KOPT-K1 (cell line): ENCODE results near the gene BAK1.

ENCODE experiments used
- H3K27ac ChIP-seq: fragments of 200-600 bp; sonication (generic); 2 replicates; pipeline ENCODE4 v1.5.1; 2016; ENCODE audit warnings: antibody characterized with exemption, mild to moderate bottlenecking, low read depth, low read length; ENCODE audit not compliant: poor library complexity, severe bottlenecking
- H3K36me3 ChIP-seq: fragments of 200-600 bp; sonication (generic); 2 replicates; pipeline ENCODE4 v1.5.1; 2017; ENCODE audit warnings: antibody characterized with exemption, mild to moderate bottlenecking, low read length, moderate library complexity; ENCODE audit not compliant: insufficient read depth
- H3K9me3 ChIP-seq: fragments of 200-600 bp; sonication (generic); 2 replicates; pipeline ENCODE4 v1.5.1; 2017; ENCODE audit warnings: antibody characterized with exemption, low read length, mild to moderate bottlenecking; ENCODE audit not compliant: insufficient read depth, poor library complexity, severe bottlenecking

The BAK1 gene

DNA sequence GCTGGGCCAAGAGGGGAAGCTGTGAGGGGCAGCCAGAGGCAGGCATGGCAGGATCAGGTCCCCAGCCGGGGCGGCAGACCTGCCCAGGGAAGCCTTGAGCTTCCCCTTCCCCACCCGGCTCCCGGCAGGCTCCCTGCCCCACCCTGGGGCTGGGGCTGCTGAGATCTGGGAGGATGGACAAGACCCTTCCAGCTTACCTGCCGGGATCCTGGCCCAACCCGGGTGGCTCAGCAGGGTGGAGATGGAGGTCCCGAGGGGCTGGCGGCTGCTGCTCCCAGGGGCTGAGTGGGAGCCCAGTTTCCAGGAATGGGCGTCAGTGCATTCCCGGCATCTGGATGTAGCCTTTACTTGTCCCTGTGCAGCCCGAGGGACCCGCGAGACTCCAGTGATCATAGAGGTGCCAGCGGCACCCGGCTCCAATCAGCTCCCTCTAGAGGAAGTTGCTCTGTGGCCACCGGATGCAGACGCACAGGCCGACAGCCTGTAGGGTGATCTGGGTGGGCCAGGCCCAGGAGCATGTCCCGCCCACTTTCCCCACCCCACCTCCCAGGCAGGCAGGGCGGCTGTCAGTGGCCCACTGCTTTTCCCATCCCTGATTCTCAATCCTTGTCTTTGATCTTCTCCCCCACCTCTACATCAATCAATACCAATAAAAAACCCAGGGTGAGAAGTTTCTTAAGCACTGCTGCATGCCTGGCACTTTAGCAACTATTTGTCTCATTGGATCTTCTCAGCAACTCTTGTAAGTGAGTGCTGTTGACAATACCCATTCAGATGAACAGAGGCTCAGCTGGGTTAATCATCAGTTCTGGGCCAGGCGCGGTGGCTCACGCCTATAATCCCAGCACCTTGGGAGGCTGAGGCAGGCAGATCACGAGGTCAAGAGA is at the start of gene BAK1:
Gene BAK1 (minus strand): TSS at position 449 of the 887 bp plus-strand sequence. CDS start 2,672 bp downstream, outside the sequence.
- Histone ChIP-seq H3K27ac (peak within 1 kb of the TSS; percentile 72), H3K36me3 (peaks cover 27% of the 10 kb centered on the region), H3K9me3 (no peaks in the 10 kb centered on the region)

DNA sequence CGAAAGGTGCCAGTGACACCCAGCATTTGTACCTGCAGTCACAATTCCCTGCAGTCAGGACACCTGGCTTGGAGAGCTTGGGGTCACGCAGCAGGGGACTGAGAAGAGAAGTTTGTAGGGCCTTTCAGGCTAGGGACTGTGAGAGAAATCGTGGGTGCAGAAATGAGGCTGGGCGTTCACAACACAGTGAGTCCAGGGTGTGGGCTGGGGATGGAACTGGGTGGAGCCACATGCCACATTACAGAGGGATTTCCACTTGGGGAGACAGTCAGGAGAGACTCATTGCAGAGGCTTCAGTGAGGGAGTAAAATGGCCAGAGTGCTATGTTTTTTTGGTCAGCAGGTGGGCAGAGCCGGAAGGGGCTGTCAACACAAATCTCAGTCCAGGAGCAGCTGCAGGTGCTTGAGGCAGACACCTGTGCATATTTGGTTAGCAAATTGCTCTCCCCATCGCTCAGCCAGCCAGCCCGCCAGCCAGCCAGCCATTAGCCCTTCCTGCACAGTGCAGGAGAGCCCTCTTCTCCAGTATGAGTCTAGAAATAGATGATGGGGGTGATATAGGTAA is 48.4 kb upstream of the BAK1 start:
- H3K9me3 ChIP-seq: no peaks in the 10 kb centered on the region
- H3K27ac ChIP-seq: no peak overlapping the region
- H3K36me3 ChIP-seq: peaks cover 59% of the 10 kb centered on the region

DNA sequence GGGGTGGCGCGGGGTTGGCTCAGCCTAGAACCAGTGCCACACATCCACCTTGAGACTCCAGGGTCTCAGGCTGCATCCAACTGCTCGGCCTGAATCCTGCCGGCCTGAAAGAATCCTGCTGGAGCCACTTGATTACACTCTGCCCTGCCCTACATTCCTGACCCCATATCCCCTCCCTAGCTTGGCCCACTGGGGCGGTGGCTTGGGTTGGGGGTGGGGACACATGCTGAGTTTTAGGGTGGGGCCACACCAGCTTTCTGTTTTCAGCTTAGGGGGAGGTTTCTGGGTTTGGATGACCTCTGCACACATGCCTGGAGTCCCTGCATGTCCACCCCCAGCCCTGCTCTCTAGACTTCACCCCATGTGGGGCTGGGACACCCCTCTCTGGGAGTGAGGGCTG is 47.8 kb upstream of the BAK1 start:
- Histone ChIP-seq H3K36me3 (peaks cover 64% of the 10 kb centered on the region), H3K9me3 (no peaks in the 10 kb centered on the region), H3K27ac (no peak overlapping the region)

DNA sequence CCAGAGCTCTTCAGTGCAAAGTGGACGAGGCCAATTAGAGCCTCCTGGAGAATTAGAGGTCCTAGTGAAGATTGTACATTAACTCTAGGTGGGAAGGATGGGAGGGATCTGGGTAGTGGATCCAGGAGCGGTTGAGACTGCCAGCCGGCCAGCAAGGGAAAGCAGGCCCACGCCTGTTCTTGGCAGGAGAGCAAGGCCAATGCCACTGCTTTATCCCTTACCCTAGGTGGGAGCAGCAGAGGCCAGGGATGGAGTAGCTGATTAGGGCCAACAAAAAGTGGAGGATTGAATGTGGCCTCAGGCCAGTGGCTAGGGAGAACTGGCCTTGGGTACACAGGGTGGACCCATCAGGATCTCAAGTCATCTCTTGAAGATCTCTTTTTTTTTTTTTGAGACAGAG is 44.8 kb upstream of the BAK1 start:
- no peak overlapping the region for H3K27ac ChIP-seq
- no peaks in the 10 kb centered on the region for H3K9me3 ChIP-seq
- H3K36me3 ChIP-seq: peaks cover 57% of the 10 kb centered on the region

DNA sequence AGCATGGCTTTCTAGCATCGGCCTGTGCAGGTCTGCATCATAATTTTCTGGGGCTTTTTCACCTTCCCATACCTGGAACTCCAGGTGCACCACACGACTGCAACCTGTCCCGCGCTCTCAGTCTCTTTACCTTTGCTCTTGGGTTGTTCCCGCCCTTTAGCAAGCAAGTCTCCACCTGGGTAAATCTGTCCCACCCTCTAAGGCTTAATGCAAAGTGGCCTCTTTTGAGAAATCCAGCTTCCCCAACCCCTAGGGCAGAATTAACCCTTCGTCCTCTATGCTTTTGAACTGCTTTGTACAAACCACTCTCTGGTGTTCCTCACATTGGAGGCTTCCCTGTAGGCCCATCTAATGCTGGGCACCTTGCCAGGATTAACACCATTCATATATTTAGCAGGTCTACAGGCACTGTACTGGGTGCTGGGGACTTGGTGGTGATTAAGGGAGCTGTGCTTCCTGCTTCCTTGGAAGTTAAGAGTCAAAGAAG is 43.9 kb upstream of the BAK1 start:
- Histone ChIP-seq H3K36me3 (peaks cover 57% of the 10 kb centered on the region), H3K27ac (no peak overlapping the region), H3K9me3 (no peaks in the 10 kb centered on the region)

DNA sequence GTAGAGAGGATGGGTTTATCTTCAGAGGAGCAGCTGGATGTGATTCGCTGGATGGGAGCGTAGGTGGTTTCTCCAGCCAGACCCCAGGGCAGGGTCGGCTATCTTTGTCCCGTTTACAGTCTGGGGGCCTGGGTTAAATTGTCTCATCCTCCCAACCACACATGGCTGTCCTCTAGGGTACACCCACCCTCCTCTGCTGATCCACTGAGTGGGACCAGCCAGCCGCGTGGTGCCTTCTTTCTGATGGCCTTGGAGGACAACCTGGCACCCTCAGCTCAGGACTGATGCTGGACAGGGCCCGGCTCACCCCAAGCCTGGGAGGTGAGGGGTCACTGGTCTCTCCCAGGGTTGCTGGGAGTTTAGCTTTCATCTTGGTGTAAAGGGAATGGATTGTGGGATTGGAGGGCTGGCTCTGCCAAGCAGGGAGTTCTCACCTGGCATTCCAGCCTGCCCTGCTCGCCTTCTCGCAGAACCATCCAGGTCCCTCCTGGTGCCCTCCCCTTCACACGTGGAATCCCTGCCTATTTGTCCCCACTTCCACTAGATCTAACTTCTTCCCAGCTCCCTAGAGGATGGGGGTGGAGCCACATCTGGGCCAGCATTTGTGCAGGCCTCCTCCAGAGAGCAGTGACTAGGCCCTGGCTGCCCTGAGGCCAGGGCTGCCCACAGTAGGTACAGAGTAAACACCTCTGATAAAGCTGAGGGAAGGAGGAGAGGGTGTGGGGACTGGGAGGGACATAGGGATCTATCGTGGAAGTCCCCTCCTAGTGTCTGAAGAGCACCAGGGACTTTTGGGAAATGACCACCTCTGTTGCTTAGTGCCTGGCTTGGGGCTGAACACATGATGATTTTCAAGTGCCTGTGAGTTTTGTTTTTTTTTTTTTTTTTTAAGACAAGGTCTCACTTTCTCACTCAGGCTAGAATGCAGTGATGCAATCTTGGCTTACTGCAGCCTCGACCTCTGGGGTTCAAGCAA is 42.7 kb upstream of the BAK1 start:
- H3K9me3 ChIP-seq: no peaks in the 10 kb centered on the region
- peak overlapping the region; percentile 83 for H3K27ac ChIP-seq
- peaks cover 49% of the 10 kb centered on the region for H3K36me3 ChIP-seq

DNA sequence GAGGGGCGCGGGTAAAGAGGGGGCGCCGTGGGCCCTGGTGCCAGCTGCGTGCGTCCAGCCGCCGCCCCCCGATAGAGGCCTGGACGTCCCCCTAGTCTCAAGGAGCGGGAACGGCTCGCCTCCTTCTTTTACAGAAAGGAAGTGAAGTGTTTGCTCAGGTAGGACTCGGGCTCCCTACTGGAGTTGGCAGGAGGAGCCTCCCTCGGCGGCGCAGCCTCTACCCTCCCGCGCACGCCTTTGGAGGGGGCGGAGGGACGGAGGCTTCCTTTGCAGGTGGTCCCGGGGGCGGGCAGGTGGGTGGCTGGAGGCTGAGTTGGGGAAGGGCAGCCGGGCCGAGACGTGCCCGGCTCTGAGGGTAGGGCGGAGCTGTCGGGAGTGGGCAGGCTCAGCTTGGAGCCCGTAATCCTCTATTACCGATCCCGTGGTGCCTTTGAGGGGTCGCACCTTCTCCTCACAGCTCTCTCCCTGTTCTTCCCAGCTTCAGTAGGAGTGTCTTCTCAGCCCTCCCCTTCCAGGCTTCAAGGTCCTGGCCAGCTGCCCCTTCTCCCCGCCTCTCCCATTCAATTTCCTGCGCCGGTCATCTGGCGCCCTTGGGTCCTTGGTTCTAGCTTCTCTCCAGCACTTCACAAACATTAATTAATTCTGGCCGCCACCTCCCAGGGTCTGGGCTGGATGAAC is 41.8 kb upstream of the BAK1 start:
- Histone ChIP-seq H3K27ac (peak overlapping the region; percentile 83), H3K9me3 (no peaks in the 10 kb centered on the region), H3K36me3 (peaks cover 42% of the 10 kb centered on the region)

DNA sequence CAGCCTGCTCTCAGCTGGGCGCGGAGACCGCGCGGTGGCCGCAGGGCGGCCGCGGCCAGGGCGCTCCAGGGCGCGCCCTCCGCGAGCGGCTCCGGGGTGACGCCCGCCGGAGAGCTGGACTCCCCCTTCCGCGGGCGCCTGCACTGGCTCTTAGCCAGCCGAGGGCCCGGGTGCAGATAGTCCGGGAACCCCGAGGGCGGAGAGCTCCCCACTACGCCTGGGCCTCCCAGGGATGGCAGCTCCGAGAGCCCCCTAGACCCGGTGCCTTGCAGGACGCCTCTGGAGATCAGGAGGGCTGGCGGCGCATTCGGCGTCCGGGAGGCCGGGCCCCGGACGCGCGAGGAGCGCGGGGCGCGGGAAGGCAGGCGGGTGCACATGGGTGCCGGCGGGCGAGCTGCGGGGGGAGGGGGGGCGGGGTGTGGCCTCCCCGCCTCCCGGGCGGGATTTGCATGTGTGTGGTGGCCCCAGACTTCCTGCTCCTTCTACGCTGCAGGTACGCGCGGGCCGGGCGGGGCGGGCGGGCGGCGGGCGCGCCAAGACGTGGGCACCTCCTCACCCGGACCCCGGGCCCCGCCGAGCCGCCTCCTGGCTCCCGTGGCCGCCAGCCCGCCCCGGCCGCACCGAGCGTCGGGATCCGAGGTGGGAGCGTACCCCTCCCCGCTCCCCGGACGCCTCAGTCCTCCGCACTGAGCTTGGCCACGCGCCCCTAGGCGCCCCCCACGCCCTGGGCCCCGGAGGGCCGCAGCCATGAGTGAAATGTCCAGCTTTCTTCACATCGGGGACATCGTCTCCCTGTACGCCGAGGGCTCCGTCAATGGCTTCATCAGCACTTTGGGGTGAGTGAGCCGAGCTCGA is 41.0 kb upstream of the BAK1 start, which contains the start of gene ITPR3:
Gene ITPR3 (plus strand): TSS at position 467 of the 855 bp plus-strand sequence. CDS start 281 bp downstream, at position 748.
- Histone ChIP-seq H3K9me3 (no peaks in the 10 kb centered on the region), H3K27ac (peak within 1 kb of the TSS; percentile 83), H3K36me3 (peaks cover 34% of the 10 kb centered on the region)

DNA sequence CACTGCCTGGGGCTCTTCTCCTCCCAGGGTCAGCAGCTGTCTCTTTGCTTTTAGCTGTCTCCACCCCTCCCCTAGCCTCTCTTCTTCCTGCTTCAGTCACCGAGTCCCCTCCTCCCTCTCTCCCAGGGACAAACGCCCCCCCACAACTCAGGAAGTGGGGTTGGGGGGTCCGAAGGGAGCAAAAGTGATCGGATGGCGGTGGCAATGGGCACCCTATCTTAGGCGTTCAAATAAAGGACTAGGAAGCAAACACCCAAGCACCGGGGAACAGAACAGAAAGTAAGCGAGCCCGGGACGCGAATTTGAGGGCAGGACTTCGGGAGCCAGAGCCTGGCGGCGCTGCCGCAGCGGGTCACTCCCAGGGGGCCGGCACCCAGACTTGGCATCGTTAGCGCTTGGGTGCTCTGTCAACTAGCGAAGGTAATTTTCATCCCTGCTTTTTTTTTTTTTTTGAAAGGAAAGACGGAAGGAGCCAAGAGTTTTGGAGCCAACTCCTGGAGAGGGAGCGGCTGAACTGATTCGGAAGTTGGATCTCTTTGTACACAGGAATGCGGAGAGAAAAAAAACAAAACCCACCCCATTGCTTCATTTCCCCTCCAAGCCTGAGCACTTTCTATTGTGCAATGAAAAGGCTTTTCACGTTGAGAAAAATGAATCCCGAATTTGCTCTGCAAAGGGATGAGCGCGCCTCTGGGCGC is 40.2 kb upstream of the BAK1 start:
- peaks cover 26% of the 10 kb centered on the region for H3K36me3 ChIP-seq
- no peaks in the 10 kb centered on the region for H3K9me3 ChIP-seq
- H3K27ac ChIP-seq: peak overlapping the region; percentile 83

DNA sequence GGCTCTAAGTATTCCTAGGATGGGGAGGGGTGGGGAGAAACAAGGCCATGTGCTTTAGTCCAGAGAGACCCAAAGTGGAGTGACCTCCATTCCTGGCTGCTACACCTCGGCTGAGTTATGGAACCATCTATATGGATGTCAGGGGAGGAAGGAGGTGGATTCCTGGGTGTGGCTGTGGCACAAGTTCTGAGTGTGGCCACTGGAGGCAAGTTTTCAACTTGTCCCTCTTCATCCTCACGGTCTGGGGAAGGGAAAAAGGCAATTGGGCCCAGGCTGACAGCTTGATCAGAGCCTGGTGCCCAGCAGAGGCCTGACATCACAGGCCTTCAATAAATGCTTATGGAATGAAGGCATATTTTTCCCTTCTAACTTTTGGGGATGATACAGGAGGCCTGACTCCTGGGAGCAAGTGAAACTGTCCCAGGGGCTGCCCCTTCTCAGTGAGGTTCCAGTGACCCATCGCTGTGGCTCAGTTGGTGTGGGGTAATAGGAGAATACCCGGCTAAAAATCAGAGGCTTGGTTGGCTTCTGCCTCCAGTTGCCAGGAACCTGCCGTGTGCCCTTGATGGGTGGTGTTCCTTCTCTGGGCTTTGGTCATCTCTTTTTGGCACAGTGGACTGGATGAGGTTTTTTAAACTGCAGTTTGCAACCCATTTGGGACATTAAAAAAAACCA is 39.2 kb upstream of the BAK1 start:
- Histone ChIP-seq H3K36me3 (peaks cover 18% of the 10 kb centered on the region), H3K9me3 (no peaks in the 10 kb centered on the region), H3K27ac (peak overlapping the region; percentile 83)

DNA sequence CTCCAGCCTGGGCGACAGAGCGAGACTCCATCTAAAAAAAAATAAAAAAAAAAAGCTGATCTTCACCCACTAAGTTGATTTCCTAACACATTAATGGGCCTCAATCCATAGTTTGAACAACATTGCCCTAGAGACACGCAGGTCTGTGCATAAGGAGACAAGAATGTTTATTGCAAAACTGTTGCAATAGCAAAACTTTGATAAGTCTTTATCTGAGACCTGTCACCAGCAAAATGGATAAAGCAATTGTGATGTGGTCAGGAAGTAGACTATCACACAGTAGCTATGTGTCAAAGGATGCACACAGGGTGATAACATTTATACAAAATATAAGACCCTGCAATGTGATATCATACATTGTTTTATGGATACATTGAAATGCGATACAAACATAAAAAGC is 36.8 kb upstream of the BAK1 start:
- H3K27ac ChIP-seq: no peak overlapping the region
- no peaks in the 10 kb centered on the region for H3K9me3 ChIP-seq
- H3K36me3 ChIP-seq: no peaks in the 10 kb centered on the region

DNA sequence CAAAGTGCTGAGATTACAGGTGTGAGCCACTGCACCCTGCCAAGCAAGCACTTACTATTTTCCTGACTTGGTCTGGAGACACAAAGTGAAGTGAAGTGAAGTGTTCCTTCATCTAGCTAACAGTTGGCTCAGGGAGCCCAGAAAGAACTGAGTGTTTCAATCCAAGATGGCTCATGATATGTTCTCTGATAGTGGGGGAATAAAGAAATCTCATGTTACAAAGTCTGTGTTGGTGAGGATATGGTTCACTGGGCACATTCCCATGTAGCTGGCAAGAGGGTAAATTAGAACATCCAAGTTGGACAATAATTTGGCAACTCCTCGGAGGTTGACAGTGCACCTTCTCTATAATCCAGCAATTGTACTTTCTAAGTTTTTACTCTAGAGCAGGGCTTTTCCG is 36.0 kb upstream of the BAK1 start:
- H3K36me3 ChIP-seq: no peaks in the 10 kb centered on the region
- H3K27ac ChIP-seq: no peak overlapping the region
- H3K9me3 ChIP-seq: no peaks in the 10 kb centered on the region

DNA sequence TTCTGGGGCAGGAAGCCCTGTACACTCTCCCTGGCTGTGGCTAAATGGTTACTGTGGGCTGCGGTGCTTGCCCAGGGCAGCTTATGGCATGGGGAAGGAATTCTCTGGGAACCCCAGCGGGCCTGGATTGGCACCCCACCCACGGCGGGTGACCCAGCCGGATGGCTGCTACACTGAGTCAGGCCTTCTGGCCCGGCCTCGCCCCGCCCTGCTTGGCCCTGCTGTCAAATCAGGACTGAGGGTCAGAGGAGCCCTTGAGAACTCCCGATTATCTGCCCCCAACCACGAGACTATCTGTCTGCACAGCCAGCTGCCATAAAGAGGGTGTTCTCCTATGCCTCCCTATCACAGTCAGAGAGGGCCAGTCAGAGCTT is 33.7 kb upstream of the BAK1 start:
- Histone ChIP-seq H3K9me3 (no peaks in the 10 kb centered on the region), H3K27ac (no peak overlapping the region), H3K36me3 (no peaks in the 10 kb centered on the region)
